IMR-90 (cell line): ENCODE measurements around the gene LDHAL6B.

Source experiments
- BHLHE40 ChIP-seq: fragments of 150-350 bp; IDR thresholded peaks from 2 replicates; pipeline ENCODE4 v1.6.1; 2016; ENCODE audit warnings: mild to moderate bottlenecking, low read depth, low read length
- CHD1 ChIP-seq: IDR thresholded peaks from 2 replicates; pipeline ENCODE4 v1.6.1; 2012; ENCODE audit warnings: low read depth, low read length, improper control_type of control experiment
- CTCF ChIP-seq: conservative IDR thresholded peaks from 2 replicates; pipeline ENCODE4 v1.5.1; 2012; ENCODE audit warnings: mild to moderate bottlenecking, low read depth, low read length, improper control_type of control experiment
- ELK1 ChIP-seq: fragments of 150-350 bp; IDR thresholded peaks from 2 replicates; pipeline ENCODE4 v1.6.1; 2016; ENCODE audit warnings: low read depth, mild to moderate bottlenecking, low read length, moderate library complexity, borderline replicate concordance
- FOS ChIP-seq: fragments of 150-350 bp; IDR thresholded peaks from 2 replicates; pipeline ENCODE4 v1.6.1; 2016; ENCODE audit warnings: low read depth, low read length
- MAZ ChIP-seq: IDR thresholded peaks from 2 replicates; pipeline ENCODE4 v1.6.1; 2012; ENCODE audit warnings: low read depth, mild to moderate bottlenecking, low read length, improper control_type of control experiment, moderate library complexity, borderline replicate concordance
- POLR2A ChIP-seq: IDR thresholded peaks from 2 replicates; pipeline ENCODE4 v1.6.1; 2012; ENCODE audit warnings: mild to moderate bottlenecking, low read depth, low read length
- RCOR1 ChIP-seq: IDR thresholded peaks from 2 replicates; pipeline ENCODE4 v1.6.1; 2012; ENCODE audit warnings: mild to moderate bottlenecking, low read length, improper control_type of control experiment; ENCODE audit not compliant: insufficient replicate concordance
- RFX5 ChIP-seq: IDR thresholded peaks from 2 replicates; pipeline ENCODE4 v1.8.0; 2012; ENCODE audit warnings: low read depth, mild to moderate bottlenecking, low read length, moderate library complexity

- TF ChIP-seq CTCF: no peak
- TF ChIP-seq RCOR1: no peak
- no peak for TF ChIP-seq POLR2A
- TF ChIP-seq MAZ: no peak
- TF ChIP-seq BHLHE40: no peak
- no peak for TF ChIP-seq CHD1
- no peak for TF ChIP-seq ELK1
- TF ChIP-seq RFX5: no peak
- no peak for TF ChIP-seq FOS
Measured at GRCh38 chr15:59243622-59244021, 37.0 kb downstream of the LDHAL6B start.
